GM23338 (cell line): Measurements from ENCODE around the gene AREL1.

Experiments
- CREB1 ChIP-seq: fragments of 250-450 bp; sonication (Bioruptor Pico); IDR thresholded peaks from 2 replicates; pipeline ENCODE4 v1.5.0; 2020; ENCODE audit warnings: low read depth, mild to moderate bottlenecking, moderate library complexity
- CTCF ChIP-seq, 2 experiments: fragments of 200-600 bp in 1 of 2; sonication (generic) in 1 of 2; conservative IDR thresholded peaks; 2 replicates each; pipeline versions ENCODE4 v1.5.1 to v1.6.1; 2016 to 2017; ENCODE audit warnings: antibody characterized with exemption in 2 of 2, low read depth in 2 of 2, mild to moderate bottlenecking in 2 of 2, moderate library complexity in 1 of 2
- EZH2 ChIP-seq: fragments of 200-600 bp; sonication (generic); IDR thresholded peaks from one replicate; pipeline ENCODE4 v1.8.0; 2017; ENCODE audit warnings: antibody characterized with exemption, mild to moderate bottlenecking, low read depth; ENCODE audit not compliant: unreplicated experiment
- EZH2phosphoT487 ChIP-seq: fragments of 200-600 bp; sonication (generic); IDR thresholded peaks from one replicate; pipeline ENCODE4 v1.8.1; 2018; ENCODE audit warnings: antibody characterized with exemption; ENCODE audit not compliant: unreplicated experiment
- NANOG ChIP-seq: IDR thresholded peaks from 2 replicates; pipeline ENCODE4 v1.6.1; 2016; ENCODE audit warnings: antibody characterized with exemption, borderline replicate concordance
- POLR2AphosphoS5 ChIP-seq: IDR thresholded peaks from 2 replicates; pipeline ENCODE4 v1.6.1; 2016; ENCODE audit warnings: antibody characterized with exemption, low read depth
- REST ChIP-seq: IDR thresholded peaks from one replicate; pipeline ENCODE4 v1.6.1; 2018; ENCODE audit warnings: antibody characterized with exemption; ENCODE audit not compliant: unreplicated experiment
- ZNF331 ChIP-seq: fragments of 250-450 bp; sonication (Bioruptor Pico); IDR thresholded peaks from 2 replicates; pipeline ENCODE4 v1.5.0; 2020; ENCODE audit warnings: low read depth, mild to moderate bottlenecking, moderate library complexity
- ZNF462 ChIP-seq: fragments of 250-450 bp; sonication (Bioruptor Pico); IDR thresholded peaks from 2 replicates; pipeline ENCODE4 v1.5.0; 2020; ENCODE audit warnings: mild to moderate bottlenecking, moderate library complexity

GRCh38 chr14:74712499-74713394 lies at the start of gene AREL1, which contains the start of gene FCF1:
- TF ChIP-seq CTCF (conservative IDR thresholded peaks at IDR 0.05; ENCODE audit: low read depth in 2 of 2) (no peak), CREB1 (CRISPR knock-in tag) (peak; percentile 97), ZNF331 (CRISPR knock-in tag) (no peak), EZH2 (no peak), POLR2AphosphoS5 (peak; percentile 85), EZH2phosphoT487 (no peak), NANOG (no peak), ZNF462 (CRISPR knock-in tag) (no peak), REST (no peak)
